Neural progenitor cell (in vitro differentiated cells): Measurements from ENCODE around the gene KRTAP21-3. TPM values are rescaled to one million over a fixed set of nuclear protein-coding genes. Genes with fewer than 3 reads are reported as not detected.

Experiments used
- DNase-seq: peaks from one replicate; pipeline ENCODE4 v3.0.0-alpha.2; 2016; ENCODE audit warnings: low spot score
- H2AFZ ChIP-seq: fragments of 200-600 bp; sonication (generic); replicated peaks from 2 replicates; pipeline ENCODE4 v1.6.1; 2016; ENCODE audit warnings: antibody characterized with exemption
- H3F3A ChIP-seq: fragments of 200-600 bp; sonication (generic); 2 replicates; pipeline ENCODE4 v1.6.1; 2016; ENCODE audit warnings: antibody characterized with exemption, low read depth
- H3K27ac ChIP-seq: fragments of 200-600 bp; sonication (generic); 2 replicates; pipeline ENCODE4 v1.5.1; 2016; ENCODE audit warnings: mild to moderate bottlenecking
- H3K27me3 ChIP-seq: fragments of 200-600 bp; sonication (generic); 2 replicates; pipeline ENCODE4 v1.6.1; 2016; ENCODE audit warnings: mild to moderate bottlenecking, moderate library complexity
- H3K36me3 ChIP-seq: fragments of 200-600 bp; sonication (generic); 2 replicates; pipeline ENCODE4 v1.5.1; 2016
- H3K4me1 ChIP-seq: fragments of 200-600 bp; sonication (generic); 2 replicates; pipeline ENCODE4 v1.6.1; 2016; ENCODE audit warnings: mixed run types
- H3K4me2 ChIP-seq: fragments of 200-600 bp; sonication (generic); 2 replicates; pipeline ENCODE4 v1.6.1; 2016
- H3K4me3 ChIP-seq: fragments of 200-600 bp; sonication (generic); 2 replicates; pipeline ENCODE4 v1.5.1; 2016
- H3K79me2 ChIP-seq: fragments of 200-600 bp; sonication (generic); 2 replicates; pipeline ENCODE4 v1.6.1; 2016; ENCODE audit warnings: low read depth
- H3K9ac ChIP-seq: fragments of 200-600 bp; sonication (generic); 2 replicates; pipeline ENCODE4 v1.6.1; 2016
- H3K9me3 ChIP-seq: fragments of 200-600 bp; sonication (generic); 2 replicates; pipeline ENCODE4 v1.5.1; 2016; ENCODE audit warnings: low read depth
- H4K20me1 ChIP-seq: fragments of 200-600 bp; sonication (generic); 2 replicates; pipeline ENCODE4 v1.6.1; 2016; ENCODE audit warnings: low read depth
- H3K27ac Mint-ChIP-seq: 3 replicates; pipeline ENCODE4 v1.8.0; 2021; ENCODE audit warnings: mixed read lengths
- H3K27me3 Mint-ChIP-seq: 2 replicates; pipeline ENCODE4 v1.8.0; 2022; ENCODE audit warnings: low read depth, mild to moderate bottlenecking, inconsistent platforms, moderate library complexity, mixed read lengths; ENCODE audit not compliant: insufficient read depth
- H3K36me3 Mint-ChIP-seq: 3 replicates; pipeline ENCODE4 v1.8.0; 2021; ENCODE audit warnings: mixed read lengths
- H3K4me1 Mint-ChIP-seq: 3 replicates; pipeline ENCODE4 v1.8.0; 2021; ENCODE audit warnings: mixed read lengths
- H3K4me3 Mint-ChIP-seq: 3 replicates; pipeline ENCODE4 v1.8.0; 2021; ENCODE audit warnings: mild to moderate bottlenecking, moderate library complexity, mixed read lengths
- H3K9me3 Mint-ChIP-seq: 3 replicates; pipeline ENCODE4 v1.8.0; 2020; ENCODE audit warnings: mixed read lengths
- CTCF ChIP-seq: fragments of 200-600 bp; sonication (generic); IDR thresholded peaks from 2 replicates; pipeline ENCODE4 v1.5.1; 2017; ENCODE audit warnings: antibody characterized with exemption, mild to moderate bottlenecking
- EZH2 ChIP-seq: fragments of 200-600 bp; sonication (generic); IDR thresholded peaks from 2 replicates; pipeline ENCODE4 v1.6.1; 2017; ENCODE audit warnings: antibody characterized with exemption, mild to moderate bottlenecking, moderate library complexity
- EZH2phosphoT487 ChIP-seq: fragments of 200-600 bp; sonication (generic); IDR thresholded peaks from 2 replicates; pipeline ENCODE4 v1.6.1; 2017; ENCODE audit warnings: antibody characterized with exemption
- total RNA-seq: library from RNA; depleted of rRNA; stranded (reverse); fragments of >200 nt; gene quantifications from 2 replicates; pipeline ENCODE4 v1.2.3, GENCODE V29; 2015; ENCODE audit warnings: low replicate concordance

KRTAP21-3 gene
- total RNA-seq, 1 donor from 2014 or later: not detected

- Histone ChIP-seq H3K4me2 (no peak overlapping the region), H3F3A (no peaks in the 10 kb centered on the region), H3K9ac (no peak overlapping the region), H3K9me3 (no peaks in the 10 kb centered on the region), H3K4me1 (no peaks in the 10 kb centered on the region), H3K79me2 (no peaks in the 10 kb centered on the region), H3K27me3 (no peaks in the 10 kb centered on the region), H3K36me3 (no peaks in the 10 kb centered on the region), H3K27ac (no peak overlapping the region), H3K4me3 (no peak overlapping the region), H4K20me1 (no peaks in the 10 kb centered on the region), H2AFZ (no peak overlapping the region)
- H3K27me3 Mint-ChIP-seq: no peaks in the 10 kb centered on the region
- no peak for TF ChIP-seq EZH2phosphoT487
- no peak for DNase-seq
- H3K36me3 Mint-ChIP-seq: no peaks in the 10 kb centered on the region
- no peak overlapping the region for H3K27ac Mint-ChIP-seq
- no peak overlapping the region for H3K4me3 Mint-ChIP-seq
- no peaks in the 10 kb centered on the region for H3K4me1 Mint-ChIP-seq
- peaks cover 2% of the 10 kb centered on the region for H3K9me3 Mint-ChIP-seq
These were observed 8.1 kb upstream of the KRTAP21-3 start for GRCh38 chr21:30726726-30727125.

GRCh38 chr21:30719401-30719800 is 824 bp upstream of the KRTAP21-3 start:
- H3K27ac Mint-ChIP-seq: no peak overlapping the region

DNA sequence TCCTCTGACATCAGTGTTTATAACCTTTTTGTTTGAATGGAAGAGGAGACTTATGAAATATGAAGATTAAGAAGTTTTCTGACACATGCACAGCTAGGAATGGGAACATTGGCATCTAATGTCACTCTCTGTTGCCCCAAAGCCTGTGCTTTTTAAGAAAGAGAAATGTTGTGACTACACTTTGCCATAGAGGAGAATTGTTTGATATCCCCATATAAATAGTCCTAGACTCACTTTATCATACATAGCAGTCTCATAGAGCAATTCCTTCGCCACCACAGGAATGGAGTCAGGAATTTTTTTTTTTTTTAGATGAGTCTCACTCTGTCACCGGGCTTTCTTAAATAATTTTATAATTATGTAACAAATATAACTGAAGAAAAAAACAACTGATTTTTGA is 1.5 kb downstream of the KRTAP21-3 start:
- DNase-seq: no peak
- H3K4me1 ChIP-seq: no peaks in the 10 kb centered on the region
- TF ChIP-seq EZH2phosphoT487 (no peak), EZH2 (no peak), CTCF (no peak)
- H2AFZ ChIP-seq: no peak overlapping the region
- Mint-ChIP-seq H3K4me3 (no peak overlapping the region), H3K27me3 (peaks cover 2% of the 10 kb centered on the region), H3K27ac (no peak overlapping the region), H3K9me3 (no peaks in the 10 kb centered on the region), H3K4me1 (no peaks in the 10 kb centered on the region), H3K36me3 (no peaks in the 10 kb centered on the region)
- H3K4me3 ChIP-seq: no peak overlapping the region
- no peak overlapping the region for H3K9ac ChIP-seq
- H3F3A ChIP-seq: no peaks in the 10 kb centered on the region
- no peak overlapping the region for H3K4me2 ChIP-seq
- no peaks in the 10 kb centered on the region for H4K20me1 ChIP-seq
- peaks cover 5% of the 10 kb centered on the region for H3K9me3 ChIP-seq
- H3K27ac ChIP-seq: no peak overlapping the region
- no peaks in the 10 kb centered on the region for H3K79me2 ChIP-seq
- H3K27me3 ChIP-seq: no peaks in the 10 kb centered on the region
- no peaks in the 10 kb centered on the region for H3K36me3 ChIP-seq

More at GRCh38 chr21:30719401-30719800, 824 bp upstream of the KRTAP21-3 start:
- H3K36me3 ChIP-seq: no peaks in the 10 kb centered on the region
- no peaks in the 10 kb centered on the region for H3K79me2 ChIP-seq
- no peaks in the 10 kb centered on the region for H3K27me3 ChIP-seq
- no peak overlapping the region for H3K4me2 ChIP-seq
- TF ChIP-seq EZH2 (no peak), CTCF (no peak), EZH2phosphoT487 (no peak)
- no peaks in the 10 kb centered on the region for H4K20me1 ChIP-seq
- no peak overlapping the region for H3K4me3 ChIP-seq
- peaks cover 2% of the 10 kb centered on the region for H3K27me3 Mint-ChIP-seq
- no peak overlapping the region for H3K27ac ChIP-seq
- no peaks in the 10 kb centered on the region for H3K9me3 ChIP-seq
- H3K9ac ChIP-seq: no peak overlapping the region
- no peaks in the 10 kb centered on the region for H3K4me1 Mint-ChIP-seq
- no peak overlapping the region for H2AFZ ChIP-seq
- no peak for DNase-seq
- no peaks in the 10 kb centered on the region for H3K9me3 Mint-ChIP-seq
- no peak overlapping the region for H3K4me3 Mint-ChIP-seq
- H3K36me3 Mint-ChIP-seq: no peaks in the 10 kb centered on the region
- no peaks in the 10 kb centered on the region for H3F3A ChIP-seq
- no peaks in the 10 kb centered on the region for H3K4me1 ChIP-seq

- no peak overlapping the region for H3K9ac ChIP-seq
- no peaks in the 10 kb centered on the region for H3K27me3 ChIP-seq
- Mint-ChIP-seq H3K27ac (no peak overlapping the region), H3K27me3 (peaks cover 2% of the 10 kb centered on the region), H3K4me3 (no peak overlapping the region), H3K36me3 (no peaks in the 10 kb centered on the region), H3K4me1 (no peaks in the 10 kb centered on the region), H3K9me3 (no peaks in the 10 kb centered on the region)
- peaks cover 5% of the 10 kb centered on the region for H3K9me3 ChIP-seq
- H3K4me3 ChIP-seq: no peak overlapping the region
- H2AFZ ChIP-seq: no peak overlapping the region
- no peak overlapping the region for H3K27ac ChIP-seq
- no peak for TF ChIP-seq EZH2phosphoT487
- TF ChIP-seq CTCF: no peak
- TF ChIP-seq EZH2: no peak
- H3K4me1 ChIP-seq: no peaks in the 10 kb centered on the region
- H3F3A ChIP-seq: no peaks in the 10 kb centered on the region
- DNase-seq: no peak
- H3K36me3 ChIP-seq: no peaks in the 10 kb centered on the region
- H3K79me2 ChIP-seq: no peaks in the 10 kb centered on the region
- no peaks in the 10 kb centered on the region for H4K20me1 ChIP-seq
- H3K4me2 ChIP-seq: no peak overlapping the region
These were observed 3.6 kb downstream of the KRTAP21-3 start for GRCh38 chr21:30714946-30715345.
